ENCODE data around the gene GABARAPL2. TPM values are rescaled to one million over a fixed set of nuclear protein-coding genes. Genes with fewer than 3 reads are reported as not detected.

The GABARAPL2 gene
- total RNA-seq, result 10 to 100 TPM; 57.9 to 81.2 (median 75.6) TPM
- 100 to 1,000 TPM; 187 to 293 TPM for polyA plus RNA-seq
- 31.9 reads per million, percentile 61 among the genes with 10 or more reads in this experiment for total RNA-seq

GRCh38 chr16:75566040-75566757 is at the start of gene GABARAPL2:
GABARAPL2 (plus strand) TSS chr16:75566379; CDS start chr16:75566487, 108 bp downstream.
- Mint-ChIP-seq H3K27ac (peak within 1 kb of the TSS; percentile 79 to 100 (median 92)), H3K4me1 (peaks cover 25 to 50% (median 47%) of the 10 kb centered on the region in 7 donors), H3K36me3 (peaks cover 0 to 9% (median 4%) of the 10 kb centered on the region in 5 donors), H3K4me3 (peak within 1 kb of the TSS; percentile 88 to 100 (median 96)), H3K27me3 (peaks cover 8 to 16% (median 13%) of the 10 kb centered on the region in 5 donors), H3K9me3 (no peaks in the 10 kb centered on the region)
- ATAC-seq (peak; percentile 90), DNase-seq (peak; percentile 87 to 97 (median 92))
- H3K27ac ChIP-seq (ENCODE audit: low read depth, low read length), result peak within 1 kb of the TSS; percentile 90
- CTCF ChIA-PET, result interaction anchor here (0.7 to 1.5 kb wide), 4 partner anchors 10 to 81 kb away, joined by 3 to 4 read pairs (median 3); partner anchors contain the start of gene TMEM231
- peak within 1 kb of the TSS; percentile 93 for H3K4me3 ChIP-seq (ENCODE audit: low read length)
- intact Hi-C loops (cut with micrococcal nuclease), result loop anchor here (1.0 to 10.0 kb wide), 14 partner anchors 10 to 1625 kb away; partner anchors contain the start of genes ADAT1 (in 2 of the 2), CFDP1 (in 2 of the 2), KARS1 (in 2 of the 2) and TERF2IP (in 2 of the 2)
- POLR2A ChIA-PET, result interaction anchor here (0.7 to 5.4 kb wide), 12 partner anchors 9 to 132 kb away, joined by 3 to 45 read pairs (median 4); partner anchors contain the start of genes ADAT1, CFDP1, KARS1 and TERF2IP
- no peaks in the 10 kb centered on the region for H3K9me3 ChIP-seq (ENCODE audit: control insufficient read depth in 2 of 3, low read length in 3 of 3)
- peaks cover 10 to 37% (median 16%) of the 10 kb centered on the region in 3 experiments for H3K36me3 ChIP-seq (ENCODE audit: control insufficient read depth in 2 of 3, insufficient read depth in 3 of 3, low read length in 3 of 3)
- no peaks in the 10 kb centered on the region for H3K27me3 ChIP-seq (ENCODE audit: control insufficient read depth in 2 of 2, insufficient read depth in 2 of 2, low read length in 2 of 2)
- H3K4me1 ChIP-seq (ENCODE audit: control insufficient read depth in 2 of 2, insufficient read depth in 2 of 2, low read length in 2 of 2), result peaks cover 20 to 27% of the 10 kb centered on the region in 2 donors

- H3K27ac Mint-ChIP-seq, result peak overlapping the region in 1 of 9 donors; percentile 59
- POLR2A ChIA-PET, result interaction anchor here (0.6 kb wide), 1 partner anchor 48 kb away, joined by 5 read pairs; no protein-coding TSS in a partner anchor
- DNase-seq (no peak), ATAC-seq (no peak)
- peaks cover 0 to 2% (median 0%) of the 10 kb centered on the region in 11 donors for H3K9me3 Mint-ChIP-seq
- Histone ChIP-seq H3K4me1 (ENCODE audit: control insufficient read depth in 2 of 2, insufficient read depth in 2 of 2, low read length in 2 of 2) (peaks cover 0 to 3% of the 10 kb centered on the region in 2 donors), H3K9me3 (ENCODE audit: control insufficient read depth in 2 of 3, low read length in 3 of 3) (no peaks in the 10 kb centered on the region), H3K4me3 (ENCODE audit: low read length) (no peak overlapping the region), H3K36me3 (ENCODE audit: control insufficient read depth in 2 of 3, insufficient read depth in 3 of 3, low read length in 3 of 3) (peaks cover 0 to 3% (median 0%) of the 10 kb centered on the region in 3 experiments), H3K27ac (ENCODE audit: low read depth, low read length) (no peak overlapping the region), H3K27me3 (ENCODE audit: control insufficient read depth in 2 of 2, insufficient read depth in 2 of 2, low read length in 2 of 2) (no peaks in the 10 kb centered on the region)
- CTCF ChIA-PET, result no interaction called here
- H3K36me3 Mint-ChIP-seq, result no peaks in the 10 kb centered on the region
- intact Hi-C loops (cut with micrococcal nuclease), result no loop called here
- peaks cover 0 to 13% (median 0%) of the 10 kb centered on the region in 5 donors for H3K27me3 Mint-ChIP-seq
- H3K4me3 Mint-ChIP-seq, result no peak overlapping the region
- H3K4me1 Mint-ChIP-seq, result peaks cover 5 to 22% (median 15%) of the 10 kb centered on the region in 7 donors
These were observed 47.0 kb upstream of the GABARAPL2 start for GRCh38 chr16:75519175-75519574.

GRCh38 chr16:75526032-75526790 is 40.0 kb upstream of the GABARAPL2 start:
- ATAC-seq, result no peak
- Histone ChIP-seq H3K4me3 (ENCODE audit: low read length) (no peak overlapping the region), H3K9me3 (ENCODE audit: control insufficient read depth in 2 of 3, low read length in 3 of 3) (no peaks in the 10 kb centered on the region), H3K27ac (ENCODE audit: low read depth, low read length) (no peak overlapping the region), H3K27me3 (ENCODE audit: control insufficient read depth in 2 of 2, insufficient read depth in 2 of 2, low read length in 2 of 2) (no peaks in the 10 kb centered on the region), H3K4me1 (ENCODE audit: control insufficient read depth in 2 of 2, insufficient read depth in 2 of 2, low read length in 2 of 2) (no peaks in the 10 kb centered on the region), H3K36me3 (ENCODE audit: control insufficient read depth in 2 of 3, insufficient read depth in 3 of 3, low read length in 3 of 3) (no peaks in the 10 kb centered on the region)
- no peak overlapping the region for H3K4me3 Mint-ChIP-seq
- intact Hi-C loops (cut with micrococcal nuclease), result no loop called here
- no peaks in the 10 kb centered on the region for H3K36me3 Mint-ChIP-seq
- CTCF ChIA-PET, result no interaction called here
- H3K27me3 Mint-ChIP-seq, result peaks cover 0 to 1% (median 0%) of the 10 kb centered on the region in 5 donors
- no peak for DNase-seq
- no peaks in the 10 kb centered on the region for H3K4me1 Mint-ChIP-seq
- POLR2A ChIA-PET, result no interaction called here
- peaks cover 0 to 2% (median 0%) of the 10 kb centered on the region in 11 donors for H3K9me3 Mint-ChIP-seq
- no peak overlapping the region for H3K27ac Mint-ChIP-seq

DNA sequence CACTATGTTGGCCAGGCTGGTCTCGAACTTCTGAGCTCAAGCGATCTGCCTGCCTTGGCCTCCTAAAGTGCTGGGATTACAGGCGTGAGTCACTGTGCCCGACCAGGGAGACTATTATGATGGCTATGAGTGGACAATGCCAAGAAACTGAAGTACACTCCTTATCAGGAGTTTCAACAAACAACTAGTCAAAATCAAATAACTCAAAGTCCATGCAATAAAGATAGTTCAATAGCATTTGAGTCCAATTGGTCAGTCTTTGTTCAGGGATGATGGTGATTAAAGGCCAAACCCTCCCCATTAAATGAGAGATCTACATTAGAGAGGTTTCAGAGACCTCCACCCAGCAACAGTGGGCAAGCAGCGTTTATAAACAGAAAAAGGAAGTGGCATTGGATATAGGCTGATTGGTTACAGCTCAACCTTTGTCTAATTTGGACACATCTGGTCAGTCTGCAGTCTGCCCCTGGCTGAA is 38.3 kb upstream of the GABARAPL2 start:
- CTCF ChIA-PET, result no interaction called here
- Histone ChIP-seq H3K27me3 (ENCODE audit: control insufficient read depth in 2 of 2, insufficient read depth in 2 of 2, low read length in 2 of 2) (no peaks in the 10 kb centered on the region), H3K9me3 (ENCODE audit: control insufficient read depth in 2 of 3, low read length in 3 of 3) (no peaks in the 10 kb centered on the region), H3K27ac (ENCODE audit: low read depth, low read length) (no peak overlapping the region), H3K36me3 (ENCODE audit: control insufficient read depth in 2 of 3, insufficient read depth in 3 of 3, low read length in 3 of 3) (no peaks in the 10 kb centered on the region), H3K4me3 (ENCODE audit: low read length) (no peak overlapping the region), H3K4me1 (ENCODE audit: control insufficient read depth in 2 of 2, insufficient read depth in 2 of 2, low read length in 2 of 2) (no peaks in the 10 kb centered on the region)
- POLR2A ChIA-PET, result no interaction called here
- no peak overlapping the region for H3K27ac Mint-ChIP-seq
- DNase-seq (no peak), ATAC-seq (no peak)
- intact Hi-C loops (cut with micrococcal nuclease), result no loop called here
- H3K27me3 Mint-ChIP-seq, result peaks cover 0 to 4% (median 0%) of the 10 kb centered on the region in 5 donors
- no peak overlapping the region for H3K4me3 Mint-ChIP-seq
- peaks cover 0 to 2% (median 0%) of the 10 kb centered on the region in 11 donors for H3K9me3 Mint-ChIP-seq
- H3K36me3 Mint-ChIP-seq, result no peaks in the 10 kb centered on the region
- H3K4me1 Mint-ChIP-seq, result no peaks in the 10 kb centered on the region

DNA sequence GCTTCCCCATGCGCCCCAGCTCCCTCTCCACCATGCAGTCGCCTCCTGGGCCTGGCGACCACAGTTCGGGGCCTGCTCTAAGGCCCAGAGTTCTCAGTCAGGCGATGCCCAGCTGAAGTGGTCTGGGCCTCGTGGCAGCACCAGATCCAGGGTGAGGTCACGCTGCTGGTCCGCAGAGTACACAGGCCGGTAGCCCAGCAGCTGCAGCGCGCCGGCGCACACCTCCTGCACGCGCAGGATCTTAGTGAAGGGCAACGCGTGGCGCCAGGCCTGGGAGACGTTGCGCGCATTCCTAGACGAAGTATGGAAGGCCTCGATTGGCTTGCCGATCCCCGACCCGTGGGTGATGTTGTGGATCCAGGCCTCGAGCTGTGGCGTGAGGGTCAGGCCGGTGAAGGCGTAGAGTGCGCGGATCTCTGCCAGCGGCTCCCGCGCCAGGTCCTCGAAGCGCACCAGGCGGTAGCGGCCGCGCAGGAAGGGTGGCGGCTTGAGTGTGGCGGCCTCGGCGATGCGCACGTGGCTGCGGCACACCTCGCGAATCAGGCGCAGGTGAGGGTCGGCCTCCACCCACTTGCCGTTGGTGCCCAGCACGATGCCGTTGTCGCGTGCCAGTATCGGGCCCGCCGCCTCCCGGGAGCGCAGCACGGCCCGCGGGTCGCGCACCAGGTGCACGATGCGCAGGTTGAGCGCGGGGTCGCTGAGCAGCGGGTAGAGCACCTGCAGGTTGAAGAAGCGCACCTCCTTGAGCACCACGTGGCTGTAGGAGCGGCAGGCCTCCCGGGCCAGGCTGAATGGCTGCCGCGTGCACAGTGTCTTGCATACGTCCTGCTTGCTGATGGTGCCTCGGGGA is 36.9 kb upstream of the GABARAPL2 start:
- ChIA-PET CTCF (interaction anchor here (0.6 kb wide), 1 partner anchor 58 kb away, joined by 3 read pairs; no protein-coding TSS in a partner anchor), POLR2A (interaction anchor here (0.5 kb wide), 1 partner anchor 215 kb away, joined by 4 read pairs; no protein-coding TSS in a partner anchor)
- DNase-seq (no peak), ATAC-seq (no peak)
- no peaks in the 10 kb centered on the region for H3K27me3 ChIP-seq (ENCODE audit: control insufficient read depth in 2 of 2, insufficient read depth in 2 of 2, low read length in 2 of 2)
- no peaks in the 10 kb centered on the region for H3K4me1 Mint-ChIP-seq
- no peaks in the 10 kb centered on the region for H3K36me3 ChIP-seq (ENCODE audit: control insufficient read depth in 2 of 3, insufficient read depth in 3 of 3, low read length in 3 of 3)
- H3K27me3 Mint-ChIP-seq, result peaks cover 0 to 4% (median 0%) of the 10 kb centered on the region in 5 donors
- H3K27ac ChIP-seq (ENCODE audit: low read depth, low read length), result no peak overlapping the region
- no peaks in the 10 kb centered on the region for H3K9me3 ChIP-seq (ENCODE audit: control insufficient read depth in 2 of 3, low read length in 3 of 3)
- H3K4me3 Mint-ChIP-seq, result no peak overlapping the region
- H3K4me1 ChIP-seq (ENCODE audit: control insufficient read depth in 2 of 2, insufficient read depth in 2 of 2, low read length in 2 of 2), result no peaks in the 10 kb centered on the region
- intact Hi-C loops (cut with micrococcal nuclease), result no loop called here
- H3K4me3 ChIP-seq (ENCODE audit: low read length), result no peak overlapping the region
- no peaks in the 10 kb centered on the region for H3K36me3 Mint-ChIP-seq
- no peak overlapping the region for H3K27ac Mint-ChIP-seq
- peaks cover 0 to 2% (median 0%) of the 10 kb centered on the region in 11 donors for H3K9me3 Mint-ChIP-seq

GRCh38 chr16:75529959-75530358 is 36.2 kb upstream of the GABARAPL2 start:
- Mint-ChIP-seq H3K27ac (no peak overlapping the region), H3K4me1 (no peaks in the 10 kb centered on the region), H3K27me3 (peaks cover 0 to 4% (median 0%) of the 10 kb centered on the region in 5 donors), H3K4me3 (no peak overlapping the region), H3K9me3 (peaks cover 0 to 2% (median 0%) of the 10 kb centered on the region in 11 donors), H3K36me3 (no peaks in the 10 kb centered on the region)
- no peak for ATAC-seq
- no peak overlapping the region for H3K27ac ChIP-seq (ENCODE audit: low read depth, low read length)
- DNase-seq, result no peak
- intact Hi-C loops (cut with micrococcal nuclease), result no loop called here
- no peak overlapping the region for H3K4me3 ChIP-seq (ENCODE audit: low read length)
- H3K27me3 ChIP-seq (ENCODE audit: control insufficient read depth in 2 of 2, insufficient read depth in 2 of 2, low read length in 2 of 2), result no peaks in the 10 kb centered on the region
- no peaks in the 10 kb centered on the region for H3K36me3 ChIP-seq (ENCODE audit: control insufficient read depth in 2 of 3, insufficient read depth in 3 of 3, low read length in 3 of 3)
- no peaks in the 10 kb centered on the region for H3K4me1 ChIP-seq (ENCODE audit: control insufficient read depth in 2 of 2, insufficient read depth in 2 of 2, low read length in 2 of 2)
- CTCF ChIA-PET, result no interaction called here
- no peaks in the 10 kb centered on the region for H3K9me3 ChIP-seq (ENCODE audit: control insufficient read depth in 2 of 3, low read length in 3 of 3)
- POLR2A ChIA-PET, result no interaction called here

All from naive thymus-derived CD4-positive, alpha-beta T cell (primary cell).